H9 (cell line): ENCODE results near the gene SEMA3A. TPM values are rescaled to one million over a fixed set of nuclear protein-coding genes. Genes with fewer than 3 reads are reported as not detected.

Experiments used
- DNase-seq: peaks from one replicate; pipeline ENCODE4 v3.0.0-alpha.2; 2017
- H2AFZ ChIP-seq: one replicate; pipeline ENCODE4 v1.6.1; 2013; ENCODE audit warnings: mild to moderate bottlenecking, low read length, control low read depth, moderate library complexity
- H2AK5ac ChIP-seq: 2 replicates; pipeline ENCODE4 v1.6.1; 2013; ENCODE audit warnings: low read length, control low read depth, mixed read lengths; ENCODE audit not compliant: insufficient read length
- H2BK120ac ChIP-seq: one replicate; pipeline ENCODE4 v1.6.1; 2013; ENCODE audit warnings: low read depth, mild to moderate bottlenecking, low read length, control low read depth, inconsistent platforms; ENCODE audit not compliant: poor library complexity, severe bottlenecking
- H2BK12ac ChIP-seq: 2 replicates; pipeline ENCODE4 v1.6.1; 2013; ENCODE audit warnings: low read length, control low read depth, mixed read lengths, low read depth; ENCODE audit not compliant: insufficient read length
- H2BK15ac ChIP-seq: 2 replicates; pipeline ENCODE4 v1.6.1; 2013; ENCODE audit warnings: low read depth, low read length, control low read depth
- H2BK20ac ChIP-seq: one replicate; pipeline ENCODE4 v1.6.1; 2013; ENCODE audit warnings: low read depth, mild to moderate bottlenecking, low read length, control low read depth, inconsistent platforms; ENCODE audit not compliant: poor library complexity, severe bottlenecking
- H2BK5ac ChIP-seq: 2 replicates; pipeline ENCODE4 v1.6.1; 2013; ENCODE audit warnings: low read length, control low read depth, mixed read lengths; ENCODE audit not compliant: insufficient read length
- H3K14ac ChIP-seq: 2 replicates; pipeline ENCODE4 v1.6.1; 2013; ENCODE audit warnings: low read length, control low read depth; ENCODE audit not compliant: insufficient read depth
- H3K18ac ChIP-seq: 2 replicates; pipeline ENCODE4 v1.6.1; 2013; ENCODE audit warnings: low read depth, mild to moderate bottlenecking, mixed read lengths, low read length, control low read depth; ENCODE audit not compliant: insufficient read length
- H3K23ac ChIP-seq: 2 replicates; pipeline ENCODE4 v1.6.1; 2013; ENCODE audit warnings: low read length, control low read depth, mixed read lengths, low read depth; ENCODE audit not compliant: insufficient read length
- H3K23me2 ChIP-seq: 2 replicates; pipeline ENCODE4 v1.6.1; 2013; ENCODE audit warnings: low read depth, mild to moderate bottlenecking, mixed read lengths, low read length, control low read depth; ENCODE audit not compliant: insufficient read length, poor library complexity, severe bottlenecking
- H3K27ac ChIP-seq: 2 replicates; pipeline ENCODE4 v1.5.1; 2013; ENCODE audit warnings: low read length, control low read depth, mixed read lengths, low read depth; ENCODE audit not compliant: insufficient read length
- H3K27me3 ChIP-seq: 2 replicates; pipeline ENCODE4 v1.6.1; 2013; ENCODE audit warnings: low read length, control low read depth, inconsistent platforms; ENCODE audit not compliant: insufficient read depth
- H3K4ac ChIP-seq: 2 replicates; pipeline ENCODE4 v1.6.1; 2013; ENCODE audit warnings: low read depth, mild to moderate bottlenecking, control low read depth, inconsistent platforms, low read length, moderate library complexity
- H3K4me1 ChIP-seq: 2 replicates; pipeline ENCODE4 v1.6.1; 2013; ENCODE audit warnings: low read length, control low read depth, inconsistent platforms; ENCODE audit not compliant: insufficient read depth
- H3K4me2 ChIP-seq: 2 replicates; pipeline ENCODE4 v1.6.1; 2013; ENCODE audit warnings: low read length, control low read depth, mixed read lengths; ENCODE audit not compliant: insufficient read length, insufficient read depth
- H3K56ac ChIP-seq: 2 replicates; pipeline ENCODE4 v1.6.1; 2013; ENCODE audit warnings: low read depth, mild to moderate bottlenecking, mixed read lengths, low read length, control low read depth; ENCODE audit not compliant: insufficient read length
- H3K79me1 ChIP-seq: 2 replicates; pipeline ENCODE4 v1.6.1; 2013; ENCODE audit warnings: low read depth, mild to moderate bottlenecking, moderate library complexity, low read length, control low read depth, inconsistent platforms; ENCODE audit not compliant: insufficient read depth, poor library complexity, severe bottlenecking
- H3K79me2 ChIP-seq: 2 replicates; pipeline ENCODE4 v1.6.1; 2013; ENCODE audit warnings: low read length, control low read depth, inconsistent platforms; ENCODE audit not compliant: insufficient read depth
- H3K9ac ChIP-seq: 2 replicates; pipeline ENCODE4 v1.6.1; 2013; ENCODE audit warnings: low read length, control low read depth, mixed read lengths; ENCODE audit not compliant: insufficient read length; ENCODE audit errors: extremely low read depth
- H3K9me3 ChIP-seq: one replicate; pipeline ENCODE4 v1.6.1; 2013; ENCODE audit warnings: low read depth, low read length, inconsistent platforms; ENCODE audit not compliant: control insufficient read depth
- H3T11ph ChIP-seq: one replicate; pipeline ENCODE4 v1.6.1; 2013; ENCODE audit warnings: mild to moderate bottlenecking, low read length, control low read depth, inconsistent platforms
- H4K20me1 ChIP-seq: one replicate; pipeline ENCODE4 v1.6.1; 2013; ENCODE audit not compliant: control insufficient read depth, insufficient read length, insufficient read depth
- H4K5ac ChIP-seq: 2 replicates; pipeline ENCODE4 v1.6.1; 2013; ENCODE audit warnings: low read depth, mild to moderate bottlenecking, mixed read lengths, low read length, control low read depth; ENCODE audit not compliant: insufficient read length
- H4K8ac ChIP-seq: replicated peaks from 2 replicates; pipeline ENCODE4 v1.6.1; 2013; ENCODE audit warnings: low read length, control low read depth, mixed read lengths, low read depth; ENCODE audit not compliant: insufficient read length
- H4K91ac ChIP-seq: 2 replicates; pipeline ENCODE4 v1.6.1; 2013; ENCODE audit warnings: low read depth, mild to moderate bottlenecking, moderate library complexity, mixed read lengths, low read length, control low read depth; ENCODE audit not compliant: insufficient read length
- H3K27ac Mint-ChIP-seq, 3 experiments: 2 replicates in 2 of 3; 3 replicates in 1 of 3; pipeline ENCODE4 v1.8.0; 2020 to 2021; ENCODE audit warnings: mixed read lengths in 3 of 3, mild to moderate bottlenecking in 1 of 3, moderate library complexity in 1 of 3
- H3K27me3 Mint-ChIP-seq: 2 replicates; pipeline ENCODE4 v1.8.0; 2021; ENCODE audit warnings: low read depth, mild to moderate bottlenecking, moderate library complexity, mixed read lengths
- H3K36me3 Mint-ChIP-seq, 3 experiments: 2 replicates in 2 of 3; 3 replicates in 1 of 3; pipeline ENCODE4 v1.8.0; 2020 to 2021; ENCODE audit warnings: low read depth in 3 of 3, mixed read lengths in 3 of 3; ENCODE audit not compliant: insufficient read depth in 1 of 3
- H3K4me1 Mint-ChIP-seq, 2 experiments: 2 replicates each; pipeline ENCODE4 v1.8.0; 2020; ENCODE audit warnings: mixed read lengths in 2 of 2
- H3K4me3 Mint-ChIP-seq, 2 experiments: 2 replicates in 1 of 2; 3 replicates in 1 of 2; pipeline ENCODE4 v1.8.0; 2020 to 2021; ENCODE audit warnings: mild to moderate bottlenecking in 2 of 2, mixed read lengths in 2 of 2, moderate library complexity in 1 of 2
- H3K9me3 Mint-ChIP-seq, 2 experiments: 2 replicates in 1 of 2; 3 replicates in 1 of 2; pipeline ENCODE4 v1.8.0; 2020; ENCODE audit warnings: mild to moderate bottlenecking in 2 of 2, mixed read lengths in 2 of 2, moderate library complexity in 1 of 2
- WGBS: extraction: QIAGEN DNeasy Blood & Tissue Kit; methylation state at CpG from one replicate; pipeline ENCODE4 v1.1.7; 2013; ENCODE audit warnings: missing lambda C conversion rate, low lambda C conversion rate, mixed read lengths; ENCODE audit not compliant: insufficient read length; ENCODE audit errors: extremely low coverage; 5-methylcytosine and 5-hydroxymethylcytosine counted together
- total RNA-seq: library from RNA; stranded (reverse); gene quantifications from 2 replicates; pipeline ENCODE4 v1.2.1, GENCODE V29; 2021
- TF ChIP-seq, protein P1 (sequence below): fragments of 200-600 bp; sonication (generic); conservative IDR thresholded peaks from 3 replicates; pipeline ENCODE4 v1.8.0; 2021; ENCODE audit warnings: antibody characterized with exemption, mild to moderate bottlenecking

SEMA3A gene
- total RNA-seq, 1 experiment from 2014 or later: 60.0 TPM

GRCh38 chr7:84102213-84102612, 92.4 kb downstream of the SEMA3A start:
- Histone ChIP-seq H3K14ac (no peak overlapping the region), H4K8ac (no peak overlapping the region), H2BK5ac (no peak overlapping the region), H3T11ph (no peak overlapping the region), H2BK15ac (no peak overlapping the region), H3K4me1 (no peaks in the 10 kb centered on the region), H3K27me3 (no peaks in the 10 kb centered on the region), H2BK20ac (no peak overlapping the region), H3K9me3 (no peaks in the 10 kb centered on the region), H2AK5ac (no peak overlapping the region), H2AFZ (no peak overlapping the region), H3K79me1 (no peaks in the 10 kb centered on the region), H3K79me2 (no peaks in the 10 kb centered on the region; the same call in 1 of the 2 replicates), H3K27ac (no peak overlapping the region), H4K20me1 (no peaks in the 10 kb centered on the region), H3K4me2 (no peak overlapping the region), H4K91ac (no peak overlapping the region), H3K9ac (no peak overlapping the region), H2BK12ac (no peak overlapping the region), H3K23me2 (no peaks in the 10 kb centered on the region), H3K18ac (no peak overlapping the region), H4K5ac (no peak overlapping the region), H3K23ac (no peak overlapping the region), H3K56ac (no peak overlapping the region), H2BK120ac (no peak overlapping the region), H3K4ac (no peak overlapping the region)
- H3K36me3 Mint-ChIP-seq: peaks cover 0 to 2% (median 2%) of the 10 kb centered on the region in 3 experiments; a peak in 2 of 7 replicates
- H3K27ac Mint-ChIP-seq: peak overlapping the region in 2 of 3 experiments; percentile 57 to 60; a peak in 1 of 7 replicates
- TF ChIP-seq, protein P1, sequence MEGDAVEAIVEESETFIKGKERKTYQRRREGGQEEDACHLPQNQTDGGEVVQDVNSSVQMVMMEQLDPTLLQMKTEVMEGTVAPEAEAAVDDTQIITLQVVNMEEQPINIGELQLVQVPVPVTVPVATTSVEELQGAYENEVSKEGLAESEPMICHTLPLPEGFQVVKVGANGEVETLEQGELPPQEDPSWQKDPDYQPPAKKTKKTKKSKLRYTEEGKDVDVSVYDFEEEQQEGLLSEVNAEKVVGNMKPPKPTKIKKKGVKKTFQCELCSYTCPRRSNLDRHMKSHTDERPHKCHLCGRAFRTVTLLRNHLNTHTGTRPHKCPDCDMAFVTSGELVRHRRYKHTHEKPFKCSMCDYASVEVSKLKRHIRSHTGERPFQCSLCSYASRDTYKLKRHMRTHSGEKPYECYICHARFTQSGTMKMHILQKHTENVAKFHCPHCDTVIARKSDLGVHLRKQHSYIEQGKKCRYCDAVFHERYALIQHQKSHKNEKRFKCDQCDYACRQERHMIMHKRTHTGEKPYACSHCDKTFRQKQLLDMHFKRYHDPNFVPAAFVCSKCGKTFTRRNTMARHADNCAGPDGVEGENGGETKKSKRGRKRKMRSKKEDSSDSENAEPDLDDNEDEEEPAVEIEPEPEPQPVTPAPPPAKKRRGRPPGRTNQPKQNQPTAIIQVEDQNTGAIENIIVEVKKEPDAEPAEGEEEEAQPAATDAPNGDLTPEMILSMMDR: no peak
- peaks cover 26 to 27% of the 10 kb centered on the region in 2 experiments for H3K4me1 Mint-ChIP-seq
- no peaks in the 10 kb centered on the region for H3K9me3 Mint-ChIP-seq
- no peaks in the 10 kb centered on the region for H3K27me3 Mint-ChIP-seq
- H3K4me3 Mint-ChIP-seq: no peak overlapping the region
- WGBS: no CpG with 5 or more reads among the region's 1 CpG
- no peak for DNase-seq
